HepG2 (cell line): Measurements from ENCODE around the gene HEPACAM2. TPM values are rescaled to one million over a fixed set of nuclear protein-coding genes. Genes with fewer than 3 reads are reported as not detected.

Experiments used
- ARNT2 ChIP-seq: sonication (generic); formaldehyde crosslinking; IDR thresholded peaks from 2 replicates; pipeline ENCODE4 v1.8.0; 2022; ENCODE audit warnings: mild to moderate bottlenecking, low read depth, missing genetic modification reagents, moderate library complexity
- ATF2 ChIP-seq: sonication (generic); formaldehyde crosslinking; IDR thresholded peaks from 2 replicates; pipeline ENCODE4 v1.4.0; 2020; ENCODE audit warnings: missing genetic modification reagents
- FOSL1 ChIP-seq: sonication (generic); formaldehyde crosslinking; IDR thresholded peaks from 2 replicates; pipeline ENCODE4 v1.9.0; 2021; ENCODE audit warnings: missing genetic modification reagents, borderline replicate concordance
- GLI4 ChIP-seq: sonication (generic); formaldehyde crosslinking; IDR thresholded peaks from 2 replicates; pipeline ENCODE4 v1.5.1; 2020; ENCODE audit warnings: missing genetic modification reagents, mild to moderate bottlenecking, moderate library complexity, borderline replicate concordance
- GZF1 ChIP-seq: sonication (generic); formaldehyde crosslinking; IDR thresholded peaks from 2 replicates; pipeline ENCODE4 v1.5.1; 2020; ENCODE audit warnings: mild to moderate bottlenecking, missing genetic modification reagents
- HOMEZ ChIP-seq: IDR thresholded peaks from 2 replicates; pipeline ENCODE4 v1.6.1; 2016; ENCODE audit warnings: low read depth
- MAZ ChIP-seq, 2 experiments: sonication (generic) in 1 of 2; formaldehyde crosslinking in 1 of 2; IDR thresholded peaks; 2 replicates each; pipeline versions ENCODE4 v1.5.0 to v1.6.1; 2012 to 2020; ENCODE audit warnings: low read depth in 2 of 2, mild to moderate bottlenecking in 2 of 2, borderline replicate concordance in 1 of 2, improper control_type of control experiment in 1 of 2, low read length in 1 of 2, missing genetic modification reagents in 1 of 2, moderate library complexity in 1 of 2
- ZFP36 ChIP-seq: fragments of 150-350 bp; IDR thresholded peaks from 2 replicates; pipeline ENCODE4 v1.6.1; 2018; ENCODE audit warnings: borderline replicate concordance, low read length, low read depth; ENCODE audit not compliant: partially characterized antibody
- ZIK1 ChIP-seq: sonication (generic); formaldehyde crosslinking; IDR thresholded peaks from 2 replicates; pipeline ENCODE4 v1.5.0; 2020; ENCODE audit warnings: mild to moderate bottlenecking, low read depth, missing genetic modification reagents, borderline replicate concordance
- ZNF224 ChIP-seq: sonication (generic); formaldehyde crosslinking; IDR thresholded peaks from 2 replicates; pipeline ENCODE4 v1.5.0; 2020; ENCODE audit warnings: mild to moderate bottlenecking, missing genetic modification reagents
- ZNF33B ChIP-seq: sonication (generic); formaldehyde crosslinking; IDR thresholded peaks from 2 replicates; pipeline ENCODE4 v1.5.1; 2020; ENCODE audit warnings: mild to moderate bottlenecking, missing genetic modification reagents
- ZNF350 ChIP-seq: sonication (generic); formaldehyde crosslinking; IDR thresholded peaks from 2 replicates; pipeline ENCODE4 v1.4.0; 2020; ENCODE audit warnings: mild to moderate bottlenecking, low read depth, missing genetic modification reagents, borderline replicate concordance
- ZNF383 ChIP-seq: sonication (generic); formaldehyde crosslinking; IDR thresholded peaks from 2 replicates; pipeline ENCODE4 v1.4.0; 2020; ENCODE audit warnings: missing genetic modification reagents, mild to moderate bottlenecking, borderline replicate concordance
- ZNF431 ChIP-seq: sonication (generic); formaldehyde crosslinking; IDR thresholded peaks from 2 replicates; pipeline ENCODE4 v1.9.0; 2022; ENCODE audit warnings: missing genetic modification reagents, low read depth, mild to moderate bottlenecking, borderline replicate concordance
- ZNF446 ChIP-seq: sonication (generic); formaldehyde crosslinking; IDR thresholded peaks from 2 replicates; pipeline ENCODE4 v1.5.0; 2020; ENCODE audit warnings: mild to moderate bottlenecking, missing genetic modification reagents
- ZNF746 ChIP-seq: sonication (generic); formaldehyde crosslinking; IDR thresholded peaks from 2 replicates; pipeline ENCODE4 v1.8.0; 2022; ENCODE audit warnings: mild to moderate bottlenecking, missing genetic modification reagents
- ZNF780A ChIP-seq: sonication (generic); formaldehyde crosslinking; IDR thresholded peaks from 2 replicates; pipeline ENCODE4 v1.8.0; 2022; ENCODE audit warnings: mild to moderate bottlenecking, missing genetic modification reagents, moderate library complexity
- ZNF841 ChIP-seq: sonication (generic); formaldehyde crosslinking; IDR thresholded peaks from 2 replicates; pipeline ENCODE4 v1.8.1; 2023; ENCODE audit warnings: missing genetic modification reagents, borderline replicate concordance
- ZXDC ChIP-seq: sonication (generic); formaldehyde crosslinking; IDR thresholded peaks from 2 replicates; pipeline ENCODE4 v1.5.0; 2020; ENCODE audit warnings: mild to moderate bottlenecking, missing genetic modification reagents
- ZZZ3 ChIP-seq: sonication (generic); formaldehyde crosslinking; IDR thresholded peaks from 2 replicates; pipeline ENCODE4 v1.4.0; 2020; ENCODE audit warnings: missing genetic modification reagents, mild to moderate bottlenecking, borderline replicate concordance
- polyA plus RNA-seq, 8 experiments: library from polyadenylated mRNA; depleted of rRNA in 3 of 8; stranded (reverse) in 7 of 8; unstranded in 1 of 8; fragments of >200 nt; fragmentation: Illumina TruSeq in 4 of 8; extraction: Trizol in 4 of 8; gene quantifications; 2 replicates each; pipeline versions ENCODE4 v1.2.1 to v1.2.3, GENCODE V29; 2011 to 2016; ENCODE audit warnings: low read depth in 4 of 8, missing spikeins in 1 of 8, mixed read lengths in 1 of 8; ENCODE audit not compliant: insufficient read depth in 1 of 8
- total RNA-seq, 5 experiments: library from RNA; depleted of rRNA; stranded (reverse); fragments of >200 nt; fragmentation: Illumina TruSeq; extraction: Trizol; gene quantifications; 2 replicates each; pipeline ENCODE4 v1.2.3, GENCODE V29; 2016; ENCODE audit warnings: low read depth in 1 of 5

The HEPACAM2 gene
- total and polyA plus RNA-seq, 2 of the 13 experiments (the other 11 are each of a cell fraction or from before 2014, with no cell fraction given), result not detected

- TF ChIP-seq ATF2, result peak; percentile 26
- no peak for TF ChIP-seq FOSL1
- TF ChIP-seq ZNF33B, result no peak
- no peak for TF ChIP-seq GZF1 (CRISPR knock-in tag)
- no peak for TF ChIP-seq ZNF383 (CRISPR knock-in tag)
- TF ChIP-seq ZNF780A (CRISPR knock-in tag), result no peak
- TF ChIP-seq ZNF446 (CRISPR knock-in tag), result no peak
- peak; percentile 62; the same call in 1 of the 2 replicates for TF ChIP-seq ZNF431 (CRISPR knock-in tag)
- no peak for TF ChIP-seq ZFP36
- TF ChIP-seq GLI4 (CRISPR knock-in tag), result no peak
- TF ChIP-seq ARNT2 (CRISPR knock-in tag), result peak; percentile 40; the same call in 1 of the 2 replicates
- 0 out of 2 replicates have a peak, but pooled peaks have one; percentile 35 for TF ChIP-seq HOMEZ
- no peak for TF ChIP-seq ZNF841 (CRISPR knock-in tag)
- TF ChIP-seq ZIK1 (CRISPR knock-in tag), result no peak
- TF ChIP-seq ZZZ3 (CRISPR knock-in tag), result no peak; the same call in 1 of the 2 replicates
- peak; percentile 76 for TF ChIP-seq ZNF350 (CRISPR knock-in tag)
- TF ChIP-seq ZNF746 (CRISPR knock-in tag), result no peak
- no peak for TF ChIP-seq ZNF224 (CRISPR knock-in tag)
- TF ChIP-seq MAZ (IDR thresholded peaks at IDR 0.05; ENCODE audit: borderline replicate concordance, low read depth, low read length), result no peak
- peak; percentile 53 for TF ChIP-seq MAZ (CRISPR knock-in tag; IDR thresholded peaks at IDR 0.05; ENCODE audit: low read depth)
- TF ChIP-seq ZXDC (CRISPR knock-in tag), result no peak; the same call in 1 of the 2 replicates
Measured at GRCh38 chr7:93231799-93232672, 5.8 kb upstream of the HEPACAM2 start, which contains the start of gene VPS50 (continued).
